ENCODE results near the gene PCA3. TPM values are rescaled to one million over a fixed set of nuclear protein-coding genes. Genes with fewer than 3 reads are reported as not detected.

The PCA3 gene
- total and polyA plus RNA-seq, 2 of the 8 experiments (the other 6 are each of a cell fraction or from before 2014, with no cell fraction given): not detected

DNA sequence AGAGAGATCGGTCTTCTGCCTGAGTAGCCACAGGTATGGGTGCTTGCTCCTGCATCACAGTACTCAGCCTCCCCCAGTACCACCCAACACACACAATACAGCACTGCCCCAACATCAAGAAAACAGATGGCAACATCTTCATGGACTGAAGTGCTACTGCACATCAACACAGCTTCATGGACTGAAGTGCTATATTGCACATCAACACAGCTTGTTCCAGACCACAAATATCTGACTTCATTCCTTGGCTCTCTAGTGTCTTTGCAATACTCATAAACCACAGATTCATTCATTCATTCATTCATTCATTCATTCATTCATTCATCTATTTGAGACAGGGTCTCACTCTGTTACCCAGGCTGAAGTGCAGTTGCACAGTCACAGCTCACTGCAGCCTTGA, 31.1 kb upstream of the PCA3 start:
- Histone ChIP-seq H3K56ac (replicated peaks; ENCODE audit: insufficient read length, low read depth, low read length) (no peak overlapping the region), H3K36me3 (ENCODE audit: control insufficient read depth in 2 of 4, insufficient read depth in 4 of 4, low read length in 3 of 4) (no peaks in the 10 kb centered on the region), H2BK15ac (ENCODE audit: low read length) (no peak overlapping the region), H3K4me3 (ENCODE audit: extremely low read depth in 1 of 4, insufficient read depth in 2 of 4, low read depth in 3 of 4, low read length in 4 of 4) (no peak overlapping the region), H4K5ac (ENCODE audit: insufficient read length, low read depth, low read length) (no peak overlapping the region), H3K4me1 (replicated peaks in 1 of 4; ENCODE audit: control insufficient read depth in 3 of 4, insufficient read depth in 4 of 4, low read length in 3 of 4) (no peaks in the 10 kb centered on the region), H2BK120ac (replicated peaks; ENCODE audit: low read depth, low read length) (no peak overlapping the region), H3K4me2 (ENCODE audit: insufficient read depth in 1 of 2, low read depth in 2 of 2, low read length in 2 of 2) (no peak overlapping the region), H3K27me3 (replicated peaks in 1 of 4; ENCODE audit: control insufficient read depth in 3 of 4, extremely low read depth in 1 of 4, insufficient read depth in 3 of 4, low read length in 3 of 4) (no peaks in the 10 kb centered on the region), H3K79me1 (ENCODE audit: low read depth, low read length) (no peaks in the 10 kb centered on the region), H2AFZ (ENCODE audit: low read length) (no peak overlapping the region), H2BK20ac (ENCODE audit: low read length) (no peak overlapping the region), H3K18ac (ENCODE audit: extremely low read depth, low read length) (no peak overlapping the region), H4K91ac (replicated peaks; ENCODE audit: insufficient read length, low read length) (no peak overlapping the region), H3K4ac (replicated peaks; ENCODE audit: insufficient read length, low read depth, low read length) (no peak overlapping the region), H3K27ac (ENCODE audit: low read depth, low read length) (no peak overlapping the region), H3K79me2 (ENCODE audit: control insufficient read depth in 1 of 2, insufficient read depth in 2 of 2, low read length in 2 of 2) (no peaks in the 10 kb centered on the region), H4K8ac (ENCODE audit: extremely low read depth, insufficient read depth, low read length) (no peak overlapping the region), H3K9me3 (ENCODE audit: insufficient read depth in 2 of 2, low read depth in 1 of 2, low read length in 1 of 2) (no peaks in the 10 kb centered on the region), H3K14ac (ENCODE audit: insufficient read length) (no peak overlapping the region), H4K20me1 (replicated peaks in 1 of 2; ENCODE audit: control insufficient read depth in 1 of 2, insufficient read depth in 2 of 2, low read length in 2 of 2) (no peaks in the 10 kb centered on the region), H2BK5ac (ENCODE audit: low read depth, low read length) (no peak overlapping the region), H3K23me2 (ENCODE audit: low read depth, low read length) (no peaks in the 10 kb centered on the region), H2AK5ac (ENCODE audit: low read depth, low read length) (no peak overlapping the region), H3K23ac (ENCODE audit: insufficient read length) (no peak overlapping the region), H3K9ac (replicated peaks in 1 of 4; ENCODE audit: extremely low read depth in 1 of 4, low read depth in 3 of 4, low read length in 3 of 4) (no peak overlapping the region), H2BK12ac (ENCODE audit: low read depth, low read length) (no peak overlapping the region)
- ChIA-PET POLR2A (ENCODE audit: partially characterized antibody) (interaction anchor here (1.5 kb wide), 1 partner anchor 15 kb away, joined by 4 read pairs; no protein-coding TSS in a partner anchor), CTCF (ENCODE audit: partially characterized antibody) (interaction anchor here (0.6 kb wide), 1 partner anchor 395 kb away, joined by 3 read pairs; no protein-coding TSS in a partner anchor)
- DNase-seq (ENCODE audit: low read depth in 1 of 2, low spot score in 2 of 2): no peak
- 92% methylated on average over 1 of the region's 1 CpG; no CpG with 5 or more reads in 1 of the 2 experiments for WGBS, 2 experiments (ENCODE audit: extremely low coverage in 1 of 2, insufficient coverage in 1 of 2, insufficient read length in 1 of 2, insufficient replicate concordance in 2 of 2, low coverage in 1 of 2, low lambda C conversion rate in 2 of 2, missing lambda C conversion rate in 1 of 2)
- no peak for FAIRE-seq

Measured in H1 (cell line).